GM12892 (cell line): ENCODE results near the gene DUSP28.

Experiments used
- POLR2A ChIP-seq: IDR thresholded peaks from 2 replicates; pipeline ENCODE4 v1.6.1; 2011; ENCODE audit warnings: low read depth, low read length, control low read depth
- POLR2AphosphoS5 ChIP-seq: IDR thresholded peaks from 2 replicates; pipeline ENCODE4 v1.6.1; 2011; ENCODE audit warnings: low read depth, low read length, control low read depth
- TAF1 ChIP-seq: IDR thresholded peaks from 2 replicates; pipeline ENCODE4 v1.6.1; 2011; ENCODE audit warnings: low read depth, mild to moderate bottlenecking, control low read depth, low read length, borderline replicate concordance

DNA sequence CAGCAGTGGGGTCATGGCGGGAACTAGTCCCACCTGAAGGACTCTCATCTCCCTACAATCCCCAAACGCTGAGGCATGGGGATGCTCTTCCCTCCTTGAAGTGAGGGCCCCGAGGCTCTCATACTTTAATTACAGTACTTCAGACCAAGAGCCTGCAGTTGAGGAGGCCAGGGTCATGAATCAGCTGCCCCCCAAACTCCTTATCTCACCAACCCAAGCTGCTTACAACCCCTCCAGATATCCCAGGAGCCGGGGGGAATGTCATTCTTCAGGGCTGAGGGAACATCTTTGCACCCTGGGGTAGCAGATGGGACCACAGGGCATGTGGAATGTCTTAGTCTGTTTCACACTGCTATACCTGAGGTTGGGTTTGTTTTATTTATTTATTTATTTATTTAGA, 23.6 kb downstream of the DUSP28 start:
- TF ChIP-seq POLR2AphosphoS5 (no peak), POLR2A (no peak), TAF1 (no peak)
